Natural killer cell treated with Interleukin-12 subunit alpha and Interleukin-12 subunit beta and Interleukin-15 and Interleukin-18, amount 100 ng/mL, for 72 hours (primary cell): ENCODE data around the gene CSF3. TPM values are rescaled to one million over a fixed set of nuclear protein-coding genes. Genes with fewer than 3 reads are reported as not detected.
A peak's percentile ranks its signal among the peaks of the same experiment; 100 is the strongest.

Experiments used
- ATAC-seq, 2 donors: fragments of 150-1000 bp; cut with Tn5 transposase in 1 of 2; sonication (Bioruptor Pico), chemical (Tn5 transposase) in 1 of 2; 2 replicates each; pipeline ENCODE4 v1.10.0; 2021
- DNase-seq: peaks from one replicate; pipeline ENCODE4 v3.0.0; 2022; ENCODE audit warnings: low spot score
- H3K27ac Mint-ChIP-seq, 2 donors: 1 replicate in 1 of 2; 2 replicates in 1 of 2; pipeline ENCODE4 v1.8.0; 2022; ENCODE audit warnings: mixed read lengths in 2 of 2, mild to moderate bottlenecking in 1 of 2, moderate library complexity in 1 of 2
- H3K27me3 Mint-ChIP-seq, 2 donors: 1 replicate in 1 of 2; 2 replicates in 1 of 2; pipeline ENCODE4 v1.8.0; 2022; ENCODE audit warnings: mixed read lengths in 2 of 2
- H3K36me3 Mint-ChIP-seq: one replicate; pipeline ENCODE4 v1.8.0; 2022; ENCODE audit warnings: mixed read lengths
- H3K4me1 Mint-ChIP-seq, 2 donors: 1 replicate in 1 of 2; 2 replicates in 1 of 2; pipeline ENCODE4 v1.8.0; 2022; ENCODE audit warnings: low read depth in 2 of 2, mixed read lengths in 2 of 2, mild to moderate bottlenecking in 1 of 2
- H3K4me3 Mint-ChIP-seq: one replicate; pipeline ENCODE4 v1.8.0; 2022; ENCODE audit warnings: mixed read lengths
- H3K9me3 Mint-ChIP-seq: 2 replicates; pipeline ENCODE4 v1.8.0; 2022; ENCODE audit warnings: mixed read lengths
- total RNA-seq, 2 donors: library from RNA; stranded (reverse); gene quantifications; one replicate each; pipeline ENCODE4 v1.2.3, GENCODE V29; 2022

CSF3 gene
- total RNA-seq, 2 donors from 2014 or later = 0.78 TPM; not detected in 1

- Mint-ChIP-seq H3K4me3 (no peak overlapping the region), H3K9me3 (no peaks in the 10 kb centered on the region), H3K36me3 (peaks cover 11% of the 10 kb centered on the region), H3K27ac (no peak overlapping the region), H3K4me1 (peaks cover 9 to 19% of the 10 kb centered on the region in 2 donors), H3K27me3 (no peaks in the 10 kb centered on the region)
- ATAC-seq (no peak), DNase-seq (no peak)
Observed at GRCh38 chr17:40022961-40023541, 7.8 kb downstream of the CSF3 start.

DNA sequence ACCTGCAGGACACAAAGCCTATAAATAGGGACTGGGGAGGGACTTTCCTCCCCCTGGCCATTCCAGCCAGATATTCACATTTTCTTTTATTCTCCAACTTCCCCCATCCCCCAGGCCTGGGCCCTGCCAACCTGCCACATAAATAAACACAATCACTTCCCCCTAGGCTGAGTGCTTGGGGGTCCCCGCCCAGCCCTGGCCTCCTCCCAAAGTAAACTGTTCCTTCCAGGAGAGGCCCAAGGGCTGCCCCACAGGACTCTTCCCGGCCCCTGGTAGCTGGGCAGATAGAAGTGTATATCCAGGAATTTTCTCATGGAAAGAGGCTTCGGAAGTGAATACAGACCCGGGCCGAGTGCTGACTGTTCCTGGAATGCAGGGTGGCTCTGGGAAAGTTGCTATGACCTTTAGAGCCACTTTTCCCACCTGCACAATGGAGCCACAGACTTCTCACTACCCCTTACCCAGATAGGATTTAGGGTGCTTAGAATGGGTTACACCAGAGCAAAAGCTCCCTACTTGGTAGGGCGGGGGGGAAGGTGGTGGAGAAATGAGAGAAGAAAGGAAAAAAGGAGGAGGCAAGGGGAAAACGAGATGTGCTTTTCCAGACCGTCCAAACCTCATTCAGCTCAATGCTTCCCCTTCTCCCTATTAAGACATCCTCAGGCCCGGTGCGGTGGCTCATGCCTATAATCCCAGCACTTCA lies 8.5 kb downstream of the CSF3 start:
- Mint-ChIP-seq H3K9me3 (no peaks in the 10 kb centered on the region), H3K27ac (no peak overlapping the region), H3K36me3 (peaks cover 11% of the 10 kb centered on the region), H3K27me3 (no peaks in the 10 kb centered on the region), H3K4me1 (peaks cover 7 to 19% of the 10 kb centered on the region in 2 donors), H3K4me3 (no peak overlapping the region)
- no peak for DNase-seq
- no peak for ATAC-seq

GRCh38 chr17:40024901-40025300 lies 9.7 kb downstream of the CSF3 start:
- Mint-ChIP-seq H3K4me3 (no peak overlapping the region), H3K27me3 (no peaks in the 10 kb centered on the region), H3K9me3 (no peaks in the 10 kb centered on the region), H3K27ac (peak overlapping the region in 1 of 2 donors; percentile 24), H3K4me1 (peaks cover 2 to 14% of the 10 kb centered on the region in 2 donors), H3K36me3 (peaks cover 11% of the 10 kb centered on the region)
- DNase-seq (no peak), ATAC-seq (no peak)

GRCh38 chr17:40025559-40025958 lies 10.3 kb downstream of the CSF3 start:
- no peak for ATAC-seq
- Mint-ChIP-seq H3K4me1 (peaks cover 2 to 14% of the 10 kb centered on the region in 2 donors), H3K4me3 (no peak overlapping the region), H3K9me3 (no peaks in the 10 kb centered on the region), H3K27ac (peak overlapping the region in 1 of 2 donors; percentile 24), H3K27me3 (no peaks in the 10 kb centered on the region), H3K36me3 (peaks cover 11% of the 10 kb centered on the region)
- no peak for DNase-seq

DNA sequence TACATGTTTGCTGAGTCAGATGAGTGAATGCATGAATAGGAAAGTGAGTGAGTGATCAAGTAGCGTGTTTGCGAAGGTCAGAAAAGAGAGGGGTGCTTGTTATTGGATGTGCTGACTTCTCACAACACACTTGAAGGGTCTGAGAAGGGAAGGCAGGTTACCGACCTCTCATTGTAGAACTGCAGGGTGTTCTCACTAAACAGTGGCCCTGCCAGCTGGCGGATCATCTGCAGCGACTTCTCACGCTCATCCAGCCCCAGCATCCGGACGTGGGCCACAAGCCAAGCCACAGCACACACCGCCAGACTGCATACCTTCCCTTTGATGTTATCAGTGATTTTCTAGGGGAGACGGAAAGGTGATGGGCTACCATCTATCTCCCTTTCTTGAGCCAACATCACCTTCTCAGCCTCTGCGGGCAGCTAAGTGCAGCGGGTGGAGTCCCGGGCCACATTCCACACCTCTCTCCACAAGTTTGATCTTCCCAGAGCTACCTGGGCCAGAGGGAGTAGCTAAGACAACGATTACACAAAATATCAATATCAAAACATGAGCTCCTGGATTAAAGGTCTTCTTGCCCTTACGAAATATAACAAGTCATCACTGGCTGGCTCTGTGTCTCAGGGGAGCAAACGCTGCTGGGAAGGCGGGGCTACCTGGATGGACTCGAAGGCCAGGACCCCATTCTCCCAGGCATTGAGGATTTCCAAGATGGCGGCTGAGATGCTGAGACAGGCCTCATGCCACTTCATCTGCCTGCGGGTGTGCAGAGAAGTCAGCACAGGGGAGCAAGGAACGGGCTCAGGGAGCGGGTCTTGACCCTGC lies 11.0 kb downstream of the CSF3 start:
- H3K4me1 Mint-ChIP-seq = peaks cover 2 to 14% of the 10 kb centered on the region in 2 donors
- H3K36me3 Mint-ChIP-seq = peaks cover 11% of the 10 kb centered on the region
- no peaks in the 10 kb centered on the region for H3K9me3 Mint-ChIP-seq
- H3K27ac Mint-ChIP-seq = peak overlapping the region in 1 of 2 donors; percentile 24
- no peak overlapping the region for H3K4me3 Mint-ChIP-seq
- ATAC-seq (no peak), DNase-seq (peak; percentile 22)
- no peaks in the 10 kb centered on the region for H3K27me3 Mint-ChIP-seq

- H3K9me3 Mint-ChIP-seq = no peaks in the 10 kb centered on the region
- H3K36me3 Mint-ChIP-seq = peaks cover 11% of the 10 kb centered on the region
- DNase-seq (peak; percentile 86), ATAC-seq (peak; percentile 82 to 86)
- H3K4me3 Mint-ChIP-seq = no peak overlapping the region
- H3K27ac Mint-ChIP-seq = no peak overlapping the region
- peaks cover 2 to 14% of the 10 kb centered on the region in 2 donors for H3K4me1 Mint-ChIP-seq
- no peaks in the 10 kb centered on the region for H3K27me3 Mint-ChIP-seq
Observed at GRCh38 chr17:40026816-40027613, 11.8 kb downstream of the CSF3 start.

- Mint-ChIP-seq H3K27me3 (no peaks in the 10 kb centered on the region), H3K9me3 (no peaks in the 10 kb centered on the region), H3K27ac (no peak overlapping the region), H3K36me3 (peaks cover 11% of the 10 kb centered on the region), H3K4me3 (no peak overlapping the region), H3K4me1 (peaks cover 2 to 14% of the 10 kb centered on the region in 2 donors)
- DNase-seq (no peak), ATAC-seq (no peak)
Observed at GRCh38 chr17:40027614-40028012, 12.4 kb downstream of the CSF3 start.

- DNase-seq (no peak), ATAC-seq (no peak)
- Mint-ChIP-seq H3K4me3 (no peak overlapping the region), H3K9me3 (no peaks in the 10 kb centered on the region), H3K27ac (no peak overlapping the region), H3K36me3 (peaks cover 11% of the 10 kb centered on the region), H3K27me3 (no peaks in the 10 kb centered on the region), H3K4me1 (peaks cover 2 to 14% of the 10 kb centered on the region in 2 donors)
Observed at GRCh38 chr17:40028595-40028994, 13.4 kb downstream of the CSF3 start.

- Mint-ChIP-seq H3K36me3 (no peaks in the 10 kb centered on the region), H3K27ac (no peak overlapping the region), H3K4me3 (no peak overlapping the region), H3K4me1 (peaks cover 0 to 2% of the 10 kb centered on the region in 2 donors), H3K27me3 (no peaks in the 10 kb centered on the region), H3K9me3 (no peaks in the 10 kb centered on the region)
- no peak for DNase-seq
- ATAC-seq = no peak
Observed at GRCh38 chr17:40031706-40032105, 16.5 kb downstream of the CSF3 start.

DNA sequence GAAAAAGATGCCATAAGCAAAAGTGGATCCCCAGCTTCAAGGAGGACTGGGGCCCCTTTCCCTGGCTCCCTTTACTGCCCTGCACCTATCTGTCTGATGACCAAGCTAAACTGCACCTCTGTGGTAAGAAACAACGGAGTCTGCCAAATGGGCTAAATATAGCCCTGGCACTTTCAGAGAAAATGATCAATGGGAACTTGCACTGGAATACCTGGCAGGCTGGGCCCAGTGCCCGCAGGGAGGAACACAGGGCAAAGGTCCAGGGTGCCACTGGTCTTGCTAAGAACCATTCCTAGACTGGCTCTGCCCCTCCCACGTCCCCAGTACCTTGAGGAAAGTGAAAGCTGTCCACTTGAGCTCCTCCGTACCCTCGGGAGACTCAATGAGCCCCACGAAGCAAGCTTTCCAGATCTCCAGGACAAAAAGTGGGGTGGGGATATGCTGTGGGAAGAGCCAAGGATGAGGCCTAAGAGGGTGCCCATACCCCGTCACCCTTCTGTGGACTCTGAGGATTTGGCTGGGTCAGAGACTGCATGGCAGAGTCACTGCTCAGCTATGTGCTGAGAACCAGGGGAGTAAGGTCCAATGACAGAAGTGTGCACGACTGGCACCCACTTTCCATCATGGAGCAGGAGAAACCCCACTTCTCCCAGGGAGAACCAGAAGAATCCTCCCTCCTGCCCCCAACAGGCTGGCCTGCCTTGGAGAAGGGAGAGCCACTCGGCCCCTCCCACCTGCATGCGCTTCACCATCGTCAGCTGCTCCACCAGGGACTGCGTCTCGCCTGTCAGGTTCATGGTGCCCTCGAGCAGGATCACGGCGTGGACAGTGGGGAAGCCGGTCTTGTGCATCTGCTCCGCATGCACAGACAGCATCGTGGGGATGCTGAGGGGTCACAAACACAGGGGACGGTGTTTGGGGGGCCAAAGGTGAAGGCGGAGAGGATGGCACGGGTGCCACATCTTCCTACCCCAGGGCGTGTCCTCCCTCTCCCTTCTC lies 17.4 kb downstream of the CSF3 start:
- Mint-ChIP-seq H3K27me3 (no peaks in the 10 kb centered on the region), H3K4me1 (no peaks in the 10 kb centered on the region), H3K27ac (no peak overlapping the region), H3K4me3 (no peak overlapping the region), H3K9me3 (no peaks in the 10 kb centered on the region), H3K36me3 (no peaks in the 10 kb centered on the region)
- DNase-seq (no peak), ATAC-seq (no peak)

- Mint-ChIP-seq H3K4me3 (no peak overlapping the region), H3K9me3 (no peaks in the 10 kb centered on the region), H3K27ac (no peak overlapping the region), H3K36me3 (no peaks in the 10 kb centered on the region), H3K4me1 (no peaks in the 10 kb centered on the region), H3K27me3 (no peaks in the 10 kb centered on the region)
- no peak for DNase-seq
- no peak for ATAC-seq
Observed at GRCh38 chr17:40033339-40033738, 18.1 kb downstream of the CSF3 start.

GRCh38 chr17:40034426-40035161 lies 19.4 kb downstream of the CSF3 start:
- DNase-seq (no peak), ATAC-seq (no peak)
- Mint-ChIP-seq H3K4me3 (no peak overlapping the region), H3K9me3 (no peaks in the 10 kb centered on the region), H3K27ac (no peak overlapping the region), H3K36me3 (no peaks in the 10 kb centered on the region), H3K27me3 (no peaks in the 10 kb centered on the region), H3K4me1 (peaks cover 0 to 4% of the 10 kb centered on the region in 2 donors)
